Stomach (tissue), 4 donors: ENCODE data around the gene DRD3.

Experiments used
- CTCF ChIP-seq, 7 experiments: fragments of 450-650 bp in 4 of 7; fragments of 200-600 bp in 3 of 7; sonication (generic) in 3 of 7; IDR thresholded peaks; one replicate each; pipeline ENCODE4 v1.5.1; 2016 to 2019; ENCODE audit warnings: antibody characterized with exemption in 7 of 7, control low read depth in 2 of 7, mild to moderate bottlenecking in 1 of 7
- EP300 ChIP-seq: sonication (generic); formaldehyde crosslinking; IDR thresholded peaks from one replicate; pipeline ENCODE4 v1.6.1; 2017; ENCODE audit warnings: antibody characterized with exemption

GRCh38 chr3:114081037-114081436, 97.8 kb downstream of the DRD3 start:
- no peak for TF ChIP-seq EP300
- no peak for TF ChIP-seq CTCF (IDR thresholded peaks at IDR 0.05)
